Small intestine (tissue), 7 donors: ENCODE data around the gene MYL4. TPM values are rescaled to one million over a fixed set of nuclear protein-coding genes. Genes with fewer than 3 reads are reported as not detected.

Source experiments
- DNase-seq, 2 donors: peaks; one replicate each; pipeline versions ENCODE4 v3.0.0 to v3.0.0-alpha.2; 2013
- FAIRE-seq: peaks from 2 replicates; lab custom pipeline; 2012; peaks lifted over from hg19 to GRCh38; lab: Jason Lieb, UNC
- H3K27ac ChIP-seq, 3 donors: one replicate each; pipeline ENCODE4 v1.5.1; 2013; ENCODE audit warnings: low read length in 2 of 3, mild to moderate bottlenecking in 2 of 3, control low read depth in 1 of 3, inconsistent platforms in 1 of 3, low read depth in 1 of 3, moderate library complexity in 1 of 3
- H3K27me3 ChIP-seq, 3 donors: one replicate each; pipeline ENCODE4 v1.6.1; 2013; ENCODE audit warnings: low read length in 3 of 3, inconsistent platforms in 1 of 3; ENCODE audit not compliant: control insufficient read depth in 3 of 3, insufficient read depth in 3 of 3
- H3K36me3 ChIP-seq, 3 donors: one replicate each; pipeline ENCODE4 v1.6.1; 2013; ENCODE audit warnings: low read length in 3 of 3, inconsistent platforms in 1 of 3, low read depth in 1 of 3, mild to moderate bottlenecking in 1 of 3, moderate library complexity in 1 of 3; ENCODE audit not compliant: control insufficient read depth in 3 of 3, insufficient read depth in 2 of 3
- H3K4me1 ChIP-seq, 3 donors: one replicate each; pipeline ENCODE4 v1.6.1; 2013; ENCODE audit warnings: low read length in 2 of 3, inconsistent platforms in 1 of 3, low read depth in 1 of 3, mild to moderate bottlenecking in 1 of 3, moderate library complexity in 1 of 3; ENCODE audit not compliant: control insufficient read depth in 3 of 3, insufficient read depth in 2 of 3
- H3K4me3 ChIP-seq, 3 donors: one replicate each; pipeline ENCODE4 v1.5.1; 2013; ENCODE audit warnings: low read length in 3 of 3, control low read depth in 1 of 3, inconsistent platforms in 1 of 3, low read depth in 1 of 3, mild to moderate bottlenecking in 1 of 3, moderate library complexity in 1 of 3
- H3K9me3 ChIP-seq, 2 donors: one replicate each; pipeline ENCODE4 v1.6.1; 2013; ENCODE audit warnings: low read depth in 1 of 2, low read length in 1 of 2; ENCODE audit not compliant: control insufficient read depth in 2 of 2, insufficient read depth in 1 of 2
- WGBS, 3 donors: extraction: QIAGEN DNeasy Blood & Tissue Kit; methylation state at CpG; one replicate each; pipeline ENCODE4 v1.1.7; 2013; 5-methylcytosine and 5-hydroxymethylcytosine counted together
- polyA plus RNA-seq, 4 donors: library from polyadenylated mRNA; stranded (reverse) in 3 of 4; unstranded in 1 of 4; fragments of 200-250 nt in 3 of 4; fragments of 120-200 nt in 1 of 4; gene quantifications; one replicate each; pipeline versions ENCODE4 v1.2.1 to v1.2.3, GENCODE V29; 2013
- donor health status: healthy with polysubstance abuse.
- donor health status: control.
- donor health status: control.
- donor health status: Bipolar disorder and iron deficiency.
- donor health status: healthy.

MYL4 gene
- polyA plus RNA-seq, 4 donors: 0.31 to 5.5 TPM; not detected in 2

DNA sequence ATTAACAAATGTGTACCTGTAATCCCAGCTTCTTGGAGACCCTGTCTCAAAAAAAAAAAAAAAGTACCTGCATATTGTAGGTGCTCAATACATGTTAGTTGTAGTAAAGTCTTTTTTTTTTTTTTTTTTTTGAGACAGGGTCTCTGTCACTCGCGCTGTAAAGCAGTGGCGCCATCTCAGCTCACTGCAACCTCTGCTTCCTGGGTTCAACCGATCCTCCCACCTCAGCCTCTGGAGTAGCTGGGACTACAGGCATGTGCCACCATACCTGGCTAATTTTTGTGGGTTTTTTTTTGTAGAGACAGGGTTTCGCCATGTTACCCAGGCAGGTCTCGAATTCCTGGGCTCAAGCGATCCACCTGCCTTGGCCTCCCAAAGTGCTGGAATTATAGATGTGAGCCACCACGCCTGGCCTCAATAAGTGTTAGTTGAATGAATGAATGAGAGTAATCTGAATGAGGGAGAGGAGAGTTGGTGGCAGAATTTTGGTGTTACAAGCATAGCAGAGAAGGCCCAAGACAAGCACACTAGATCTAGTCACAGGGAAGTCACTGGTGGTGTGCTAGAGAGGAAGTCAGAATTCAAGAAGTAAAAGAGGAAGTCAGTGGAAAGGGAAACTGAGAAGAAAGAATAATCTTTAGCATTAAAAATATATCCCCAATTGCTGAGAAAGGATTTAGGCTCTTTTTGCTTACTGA lies 9.4 kb upstream of the MYL4 start:
- H3K36me3 ChIP-seq: no peaks in the 10 kb centered on the region
- DNase-seq (no peak), FAIRE-seq (no peak)
- H3K4me1 ChIP-seq: peaks cover 0 to 6% (median 2%) of the 10 kb centered on the region in 3 donors
- H3K4me3 ChIP-seq: no peak overlapping the region
- 96 to 98% (median 97%) methylated on average over 8 of the region's 8 CpGs for WGBS, 3 donors
- no peaks in the 10 kb centered on the region for H3K9me3 ChIP-seq
- peak overlapping the region in 1 of 3 donors; percentile 18 for H3K27ac ChIP-seq
- H3K27me3 ChIP-seq: no peaks in the 10 kb centered on the region

GRCh38 chr17:47200325-47200664 lies 8.9 kb upstream of the MYL4 start:
- Histone ChIP-seq H3K9me3 (no peaks in the 10 kb centered on the region), H3K27me3 (no peaks in the 10 kb centered on the region), H3K27ac (peak overlapping the region in 1 of 3 donors; percentile 18), H3K4me3 (no peak overlapping the region), H3K4me1 (peaks cover 2 to 11% (median 3%) of the 10 kb centered on the region in 3 donors), H3K36me3 (no peaks in the 10 kb centered on the region)
- DNase-seq (no peak), FAIRE-seq (no peak)
- 63 to 80% (median 71%) methylated on average over 4 of the region's 4 CpGs for WGBS, 3 donors

DNA sequence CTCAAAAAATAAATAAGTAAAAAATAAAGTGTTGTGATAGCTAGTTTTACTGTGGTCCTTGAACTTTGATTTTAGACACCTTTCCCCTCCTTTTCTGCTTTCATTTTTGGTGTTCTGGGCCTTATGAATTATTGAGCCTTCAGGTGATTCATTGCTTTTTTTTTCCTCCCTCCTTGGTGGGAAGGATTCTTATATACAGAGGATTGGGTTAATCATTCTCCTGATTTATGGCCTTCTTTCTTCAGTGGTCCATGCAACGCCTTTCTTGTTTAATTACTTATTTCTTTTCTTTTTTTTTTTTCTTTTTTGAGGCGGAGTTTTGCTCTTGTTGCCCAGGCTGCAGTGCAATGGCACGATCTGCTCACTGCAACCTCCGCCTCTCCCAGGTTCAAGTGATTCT lies 8.0 kb upstream of the MYL4 start:
- Histone ChIP-seq H3K9me3 (no peaks in the 10 kb centered on the region), H3K36me3 (no peaks in the 10 kb centered on the region), H3K27ac (no peak overlapping the region), H3K4me3 (no peak overlapping the region), H3K27me3 (no peaks in the 10 kb centered on the region), H3K4me1 (peaks cover 2 to 19% (median 6%) of the 10 kb centered on the region in 3 donors)
- DNase-seq (peak; percentile 70 to 88), FAIRE-seq (no peak)
- 15 to 67% (median 34%) methylated on average over 4 of the region's 4 CpGs for WGBS, 3 donors

DNA sequence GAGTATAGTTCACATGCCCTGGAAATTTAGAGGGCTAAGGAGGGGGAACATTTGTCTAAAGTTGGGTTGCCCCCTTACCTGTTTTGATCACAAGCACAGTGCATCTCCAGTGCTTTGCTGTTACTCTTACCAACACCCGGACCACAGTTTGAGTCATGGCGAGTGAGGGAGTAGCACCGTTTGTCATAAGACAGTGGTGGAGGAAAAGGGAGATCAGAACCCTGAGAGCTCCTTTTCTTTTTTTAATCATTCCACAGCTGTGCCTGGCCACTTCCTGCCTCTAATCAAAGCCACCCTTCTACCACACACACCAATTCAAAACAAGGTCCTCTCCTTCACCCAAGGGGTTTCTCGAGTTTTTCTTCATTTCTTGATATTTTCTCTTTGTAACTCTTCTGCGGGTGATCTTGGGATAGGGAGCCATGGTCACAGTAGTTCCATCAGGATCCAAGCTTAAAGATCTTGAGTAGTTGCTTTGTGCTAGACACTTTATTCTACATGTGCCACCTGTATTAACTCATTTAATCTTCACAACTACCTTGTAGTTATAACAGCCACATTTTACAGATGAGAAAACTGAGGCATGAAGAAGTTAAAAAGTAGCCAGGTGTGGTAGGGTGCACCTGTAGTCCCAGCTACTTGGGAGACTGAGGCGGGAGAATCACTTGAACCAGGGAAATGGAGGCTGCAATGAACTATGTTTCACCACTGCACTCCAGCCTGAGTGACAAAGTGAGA lies 5.0 kb upstream of the MYL4 start:
- 70 to 80% (median 71%) methylated on average over 6 of the region's 6 CpGs for WGBS, 3 donors
- Histone ChIP-seq H3K27ac (peak overlapping the region in 2 of 3 donors; percentile 65 to 89), H3K4me3 (no peak overlapping the region), H3K27me3 (no peaks in the 10 kb centered on the region), H3K4me1 (peaks cover 2 to 19% (median 6%) of the 10 kb centered on the region in 3 donors), H3K9me3 (no peaks in the 10 kb centered on the region), H3K36me3 (no peaks in the 10 kb centered on the region)
- FAIRE-seq: no peak
- no peak for DNase-seq

GRCh38 chr17:47204722-47205418 lies 4.3 kb upstream of the MYL4 start:
- Histone ChIP-seq H3K4me3 (no peak overlapping the region), H3K27ac (peak overlapping the region; percentile 50 to 89 (median 51)), H3K4me1 (peaks cover 2 to 19% (median 6%) of the 10 kb centered on the region in 3 donors), H3K27me3 (no peaks in the 10 kb centered on the region), H3K9me3 (no peaks in the 10 kb centered on the region), H3K36me3 (no peaks in the 10 kb centered on the region)
- FAIRE-seq (no peak), DNase-seq (peak in 1 of 2 donors; percentile 39)
- WGBS, 3 donors: 19 to 36% (median 25%) methylated on average over 6 of the region's 6 CpGs

DNA sequence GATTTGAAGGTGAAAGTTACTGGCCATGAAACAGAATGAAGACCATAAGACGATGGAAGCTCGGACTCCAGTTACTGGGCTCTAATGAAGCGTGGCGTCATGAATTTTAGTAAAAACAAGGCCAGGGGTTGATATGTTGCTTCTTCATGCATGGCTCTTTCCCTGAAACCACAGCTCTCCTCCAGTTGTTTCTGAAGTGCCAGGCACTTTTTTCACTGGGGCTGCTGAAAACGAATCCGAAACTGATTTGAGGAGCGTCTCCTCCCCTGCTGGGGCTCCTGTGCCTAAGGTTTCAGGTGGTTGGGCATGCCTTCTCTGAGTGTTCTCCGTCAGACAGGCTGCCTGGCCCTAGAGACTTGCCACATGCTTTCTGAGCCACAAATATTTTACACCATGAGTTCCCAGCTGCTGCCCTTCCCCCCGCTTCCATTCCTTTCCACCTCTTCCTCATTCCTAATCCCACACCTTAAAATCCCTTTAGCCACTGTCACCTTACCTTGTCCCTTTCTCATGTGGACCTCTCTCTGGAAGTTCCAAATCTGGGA lies 3.7 kb upstream of the MYL4 start:
- Histone ChIP-seq H3K27ac (peak overlapping the region; percentile 50 to 89 (median 51)), H3K4me3 (no peak overlapping the region), H3K9me3 (no peaks in the 10 kb centered on the region), H3K36me3 (no peaks in the 10 kb centered on the region), H3K27me3 (no peaks in the 10 kb centered on the region), H3K4me1 (peaks cover 0 to 19% (median 6%) of the 10 kb centered on the region in 3 donors)
- no peak for FAIRE-seq
- 7 to 29% (median 15%) methylated on average over 9 of the region's 9 CpGs for WGBS, 3 donors
- DNase-seq: peak; percentile 65 to 83

GRCh38 chr17:47207143-47208067 lies 1.7 kb upstream of the MYL4 start:
- H3K4me1 ChIP-seq: peaks cover 0 to 19% (median 6%) of the 10 kb centered on the region in 3 donors
- H3K9me3 ChIP-seq: no peaks in the 10 kb centered on the region
- H3K27ac ChIP-seq: no peak overlapping the region
- no peaks in the 10 kb centered on the region for H3K27me3 ChIP-seq
- H3K4me3 ChIP-seq: no peak overlapping the region
- FAIRE-seq (no peak), DNase-seq (no peak)
- WGBS, 3 donors: 80 to 87% (median 85%) methylated on average over 8 of the region's 8 CpGs
- H3K36me3 ChIP-seq: no peaks in the 10 kb centered on the region
